GM21786 (cell line): ENCODE data around the gene PARVG.

Experiments used
- ATAC-seq: cut with Tn5 transposase; IDR thresholded peaks from one replicate; pipeline ENCODE4 v1.9.1; 2021; ENCODE audit not compliant: unreplicated experiment

PARVG gene, protein sequence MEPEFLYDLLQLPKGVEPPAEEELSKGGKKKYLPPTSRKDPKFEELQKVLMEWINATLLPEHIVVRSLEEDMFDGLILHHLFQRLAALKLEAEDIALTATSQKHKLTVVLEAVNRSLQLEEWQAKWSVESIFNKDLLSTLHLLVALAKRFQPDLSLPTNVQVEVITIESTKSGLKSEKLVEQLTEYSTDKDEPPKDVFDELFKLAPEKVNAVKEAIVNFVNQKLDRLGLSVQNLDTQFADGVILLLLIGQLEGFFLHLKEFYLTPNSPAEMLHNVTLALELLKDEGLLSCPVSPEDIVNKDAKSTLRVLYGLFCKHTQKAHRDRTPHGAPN

DNA sequence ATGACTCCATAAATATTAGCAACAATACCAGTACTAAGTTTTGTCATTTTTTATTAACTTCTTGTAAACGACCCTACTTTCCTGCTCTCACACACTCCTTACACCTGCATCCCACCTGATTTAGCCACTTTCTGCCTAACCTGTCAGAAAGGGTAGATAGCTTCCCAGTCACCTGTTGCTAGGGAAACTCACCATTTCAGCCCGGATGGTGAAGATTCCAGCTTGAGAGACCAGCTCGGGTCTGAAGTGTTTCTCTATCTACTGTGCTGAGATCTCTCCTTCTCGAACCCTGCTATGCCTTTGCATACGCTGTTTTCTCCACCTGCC, at the start of gene PARVG:
Gene PARVG, plus strand, starts transcription at position 220 of the 327 bp plus-strand sequence. CDS start 2,405 bp downstream, outside the sequence.
- ATAC-seq, result peak; percentile 61

DNA sequence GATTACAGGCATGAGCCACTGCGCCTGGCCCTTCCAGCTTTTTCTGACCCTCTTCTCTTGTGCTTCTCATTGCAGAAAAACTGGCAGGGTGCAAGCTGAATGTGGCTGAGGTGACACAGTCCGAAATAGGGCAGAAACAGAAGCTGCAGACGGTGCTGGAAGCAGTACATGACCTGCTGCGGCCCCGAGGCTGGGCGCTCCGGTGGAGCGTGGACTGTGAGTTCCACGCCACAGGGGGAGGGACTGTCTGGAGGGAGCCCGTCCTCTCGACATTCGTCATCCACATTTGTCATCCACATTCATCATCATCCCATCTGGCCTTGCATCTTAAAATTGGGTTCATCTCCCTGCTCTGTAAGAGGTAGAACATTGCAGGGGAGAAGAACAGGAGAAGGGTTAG, 49.3 kb upstream of the PARVG start:
- ATAC-seq, result no peak

DNA sequence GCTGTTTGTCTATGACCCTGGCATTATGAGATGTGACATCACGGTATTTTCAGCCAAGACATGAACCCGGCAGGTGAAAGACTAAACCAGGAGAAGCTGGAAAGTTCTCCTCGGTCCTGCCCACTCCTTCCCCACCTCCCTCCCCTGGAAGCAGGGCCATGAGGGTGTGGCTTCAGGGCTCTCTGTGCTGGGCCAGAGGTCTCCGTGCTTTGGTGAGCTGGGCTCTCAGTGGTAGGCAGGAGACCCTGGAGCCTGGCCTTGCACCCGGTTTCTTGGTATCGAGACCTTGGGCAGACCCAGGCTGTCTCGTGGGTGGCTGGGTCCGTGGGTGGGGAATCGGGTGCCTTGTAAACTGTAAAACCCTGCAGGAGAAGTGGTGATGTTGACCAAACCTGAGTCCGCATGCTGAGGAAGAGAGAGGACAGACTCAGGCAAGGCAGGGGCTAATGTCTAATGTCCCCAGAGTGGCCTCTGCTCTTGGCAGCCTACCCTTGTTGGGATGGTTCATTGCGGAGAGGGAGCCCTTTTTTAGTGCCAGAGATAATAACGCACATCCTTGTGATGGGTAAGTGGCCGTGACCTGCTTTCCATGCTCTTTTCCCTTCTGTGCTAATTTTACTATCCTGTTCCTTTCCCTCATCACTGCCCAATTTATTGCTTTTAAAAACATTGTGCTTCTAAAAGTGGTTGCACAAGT, 48.6 kb upstream of the PARVG start:
- no peak for ATAC-seq

DNA sequence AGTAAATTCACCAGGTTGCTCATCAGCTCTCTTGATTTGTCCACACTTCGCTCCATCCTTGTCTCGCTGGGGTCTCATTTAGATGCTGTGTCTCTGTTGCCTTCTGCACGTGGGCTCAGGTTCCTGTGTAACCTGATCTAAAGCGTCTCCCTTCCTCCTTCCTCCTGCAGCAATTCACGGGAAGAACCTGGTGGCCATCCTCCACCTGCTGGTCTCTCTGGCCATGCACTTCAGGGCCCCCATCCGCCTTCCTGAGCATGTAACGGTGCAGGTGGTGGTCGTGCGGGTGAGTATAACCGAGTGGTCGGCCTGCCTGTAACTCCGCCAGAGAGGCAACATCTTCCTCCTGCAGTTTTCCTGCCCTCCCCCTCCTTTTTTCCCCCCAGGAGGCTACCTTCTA, 48.0 kb upstream of the PARVG start:
- no peak for ATAC-seq

DNA sequence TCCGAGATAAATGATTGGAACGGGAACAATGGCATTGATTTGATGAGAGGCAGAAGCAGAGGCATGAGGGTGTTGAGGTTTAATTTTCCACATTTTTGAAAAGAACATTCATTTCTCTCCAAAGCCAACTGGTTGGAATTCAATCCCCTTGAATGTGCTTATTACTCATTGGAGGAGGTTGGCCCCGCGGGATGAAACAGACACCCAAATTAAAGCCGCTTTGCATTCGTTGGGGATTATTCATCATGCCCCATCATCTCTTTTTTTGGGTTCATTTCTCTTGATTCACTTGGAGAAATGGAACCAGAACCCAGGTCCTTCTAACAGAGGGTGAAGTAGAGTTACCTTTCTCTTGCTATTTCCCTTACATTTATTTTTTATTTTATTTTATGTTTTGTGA, 47.6 kb upstream of the PARVG start:
- no peak for ATAC-seq

DNA sequence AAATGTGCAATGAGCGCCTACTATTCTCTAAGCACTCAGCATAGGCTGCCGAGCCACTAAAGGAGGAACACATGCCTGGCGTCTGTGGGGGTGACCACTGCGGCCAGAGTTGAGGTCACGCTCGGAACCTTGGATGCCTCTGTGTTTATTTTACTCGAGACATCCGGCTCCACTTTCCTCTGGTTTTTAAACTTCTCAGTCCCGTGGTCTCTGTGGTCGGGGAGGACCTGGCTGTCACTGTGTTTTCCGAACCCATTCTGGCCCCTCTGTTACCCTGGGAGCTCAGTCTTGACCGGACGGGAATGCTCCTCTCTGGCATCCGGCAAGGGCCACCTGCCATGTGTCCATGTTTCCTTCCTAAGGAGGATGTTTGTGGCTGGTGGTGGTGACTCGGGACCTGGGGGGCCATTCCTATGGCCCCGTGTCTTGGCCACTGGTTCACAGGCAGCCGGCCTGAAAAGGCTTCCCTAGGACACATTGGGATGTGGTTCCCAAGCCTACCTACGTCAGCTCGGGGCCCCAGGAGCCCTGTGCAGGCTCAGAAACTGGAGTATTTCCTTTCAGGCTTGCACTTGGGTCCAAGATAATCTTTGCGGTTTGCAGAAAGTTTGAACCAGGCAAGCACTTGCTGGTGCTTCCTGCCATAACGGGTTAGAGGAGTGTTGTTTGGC, 46.7 kb upstream of the PARVG start:
- no peak for ATAC-seq

DNA sequence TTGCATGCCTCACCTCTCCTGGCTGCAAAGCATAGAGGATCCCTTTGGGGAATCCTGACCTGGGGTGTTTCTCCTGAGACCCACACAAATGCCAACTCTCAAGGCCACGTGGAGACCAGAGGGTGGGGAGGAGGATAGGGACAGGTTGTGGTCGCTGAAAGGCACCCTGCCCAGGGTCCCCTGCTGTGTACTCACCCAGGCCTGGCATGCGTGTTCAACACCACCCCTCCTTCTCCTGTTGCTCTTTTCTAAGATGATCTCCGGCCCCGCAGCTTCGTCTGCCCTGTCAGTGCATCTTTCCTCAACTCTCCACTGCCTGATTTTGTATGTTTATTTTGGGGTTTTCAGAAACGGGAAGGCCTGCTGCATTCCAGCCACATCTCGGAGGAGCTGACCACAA, 44.6 kb upstream of the PARVG start:
- ATAC-seq, result no peak

DNA sequence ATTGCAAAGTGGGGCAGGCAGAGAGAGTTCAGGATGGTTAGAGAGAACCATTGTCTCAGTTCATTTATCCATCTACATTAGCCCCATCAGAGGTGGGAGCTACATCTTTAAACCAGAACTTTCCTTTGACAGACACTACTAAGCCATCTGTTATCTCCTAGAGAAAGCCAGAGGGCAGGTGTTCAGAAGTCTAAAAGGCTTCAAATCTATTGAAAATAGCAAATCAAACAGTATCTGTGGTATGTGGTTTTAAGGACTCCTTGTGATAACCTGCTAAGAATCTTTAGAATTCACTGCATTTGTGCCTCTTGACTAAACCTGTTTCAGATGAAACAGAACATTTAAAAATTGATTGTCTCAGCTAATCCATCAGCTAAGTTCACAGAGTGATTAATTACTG, 43.9 kb upstream of the PARVG start:
- no peak for ATAC-seq

DNA sequence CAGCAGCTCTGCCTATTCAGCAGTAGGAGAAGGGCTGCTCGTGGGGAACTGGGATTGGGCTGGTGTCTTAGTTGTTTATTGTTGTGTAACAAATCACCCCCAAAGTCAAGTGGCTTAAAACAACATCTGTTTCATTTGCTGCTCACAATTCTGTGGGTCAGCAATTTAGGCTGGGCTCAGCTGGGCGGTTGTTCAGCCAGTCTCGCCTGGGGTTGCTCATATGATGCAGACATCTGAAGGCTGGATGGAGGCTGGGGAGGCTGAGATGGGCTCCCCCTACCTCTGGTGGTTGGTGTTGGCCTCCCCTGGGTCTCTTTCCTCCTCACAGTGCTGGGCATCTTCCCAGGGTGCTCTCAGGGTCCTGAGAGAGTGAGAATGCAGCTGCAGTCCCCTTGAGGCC, 43.3 kb upstream of the PARVG start:
- ATAC-seq, result no peak

DNA sequence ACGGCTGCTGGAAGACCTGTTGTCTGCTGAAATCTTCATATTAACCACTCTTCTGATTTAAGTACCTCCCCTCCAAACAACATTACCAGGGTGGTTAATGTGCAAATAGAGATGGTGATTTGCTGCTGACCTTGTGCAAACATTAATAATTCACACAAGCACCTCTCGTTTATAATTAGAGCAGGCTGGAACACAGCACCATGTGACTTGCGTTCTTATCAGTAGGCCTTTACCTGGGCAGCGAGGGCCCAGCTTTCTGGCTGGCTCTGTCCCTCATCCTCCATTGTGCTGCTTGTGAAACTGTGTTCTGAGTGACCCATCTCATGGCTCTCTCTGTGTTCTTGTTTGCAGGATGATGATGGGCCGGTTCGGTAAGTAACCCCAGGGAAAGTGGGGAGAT, 41.0 kb upstream of the PARVG start:
- no peak for ATAC-seq

DNA sequence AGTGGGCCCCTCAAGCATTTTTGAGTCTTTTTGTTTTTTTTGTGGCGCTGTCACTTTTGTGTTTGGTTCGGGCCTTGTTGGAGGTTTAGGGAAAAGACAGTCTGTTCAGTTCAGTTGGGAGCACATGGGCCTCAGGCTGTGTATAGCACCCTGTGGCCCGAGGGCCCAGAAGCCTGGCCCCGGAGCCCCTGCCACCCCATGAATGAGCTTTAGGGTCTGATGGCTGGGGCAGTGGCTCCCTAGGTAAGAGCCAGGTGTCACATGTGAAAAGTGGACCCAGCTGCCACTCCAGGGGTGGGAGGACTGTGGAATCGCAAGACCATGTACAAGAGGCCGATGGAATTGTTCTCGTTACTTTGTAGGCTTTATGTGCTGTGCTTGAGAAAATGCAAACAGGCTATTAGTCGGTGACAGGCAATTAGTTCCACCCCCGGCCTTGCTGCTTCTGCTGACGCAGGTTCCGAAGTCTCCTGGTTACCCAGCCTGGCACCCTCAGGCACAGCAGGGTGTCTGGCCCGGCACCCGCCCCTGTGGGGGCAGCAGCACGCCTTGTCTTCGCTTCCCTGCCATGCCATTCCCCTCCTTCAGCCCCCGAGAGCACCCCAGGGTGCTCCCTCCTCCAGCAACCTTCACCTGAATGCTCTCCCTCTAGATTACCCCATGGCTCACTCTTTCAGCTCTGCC, 38.2 kb upstream of the PARVG start:
- no peak for ATAC-seq

DNA sequence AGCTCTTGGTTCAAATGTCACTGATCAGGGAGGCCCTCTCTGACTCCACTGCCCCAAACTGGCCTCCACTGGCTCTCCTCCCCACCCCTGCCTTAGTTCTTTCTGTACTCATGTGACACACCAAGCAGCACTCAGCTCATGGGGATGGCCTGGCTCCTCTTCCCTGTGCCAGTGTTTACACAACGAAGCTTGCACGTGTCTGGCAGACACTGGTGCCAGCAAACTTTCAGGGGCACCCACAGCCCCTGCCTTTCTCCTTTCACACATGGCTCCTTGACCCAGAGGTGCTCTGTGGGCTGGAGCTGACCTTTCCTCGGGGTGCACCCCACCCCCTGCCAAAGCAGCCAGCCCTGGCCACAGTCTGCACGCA, 37.6 kb upstream of the PARVG start:
- no peak for ATAC-seq

DNA sequence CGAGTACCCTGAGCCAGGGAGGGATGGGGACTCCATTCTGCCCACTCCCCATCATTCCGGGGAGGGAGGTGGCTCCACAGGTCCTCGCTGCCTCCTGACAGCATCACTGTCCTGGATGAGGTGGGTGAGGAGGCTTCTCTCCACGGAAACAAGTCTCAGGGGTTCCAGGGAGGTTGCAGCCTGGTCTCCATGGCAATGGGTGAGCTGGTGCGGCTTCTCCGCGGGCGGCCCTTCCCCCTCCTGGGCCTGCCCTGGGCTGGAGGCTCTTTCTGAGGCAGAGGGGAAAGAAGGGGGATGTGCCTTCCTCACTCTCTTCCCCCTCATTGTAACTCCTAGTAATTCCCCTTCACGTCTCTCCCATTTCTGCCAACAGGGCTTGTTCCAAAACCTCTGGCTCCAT, 37.1 kb upstream of the PARVG start:
- no peak for ATAC-seq

DNA sequence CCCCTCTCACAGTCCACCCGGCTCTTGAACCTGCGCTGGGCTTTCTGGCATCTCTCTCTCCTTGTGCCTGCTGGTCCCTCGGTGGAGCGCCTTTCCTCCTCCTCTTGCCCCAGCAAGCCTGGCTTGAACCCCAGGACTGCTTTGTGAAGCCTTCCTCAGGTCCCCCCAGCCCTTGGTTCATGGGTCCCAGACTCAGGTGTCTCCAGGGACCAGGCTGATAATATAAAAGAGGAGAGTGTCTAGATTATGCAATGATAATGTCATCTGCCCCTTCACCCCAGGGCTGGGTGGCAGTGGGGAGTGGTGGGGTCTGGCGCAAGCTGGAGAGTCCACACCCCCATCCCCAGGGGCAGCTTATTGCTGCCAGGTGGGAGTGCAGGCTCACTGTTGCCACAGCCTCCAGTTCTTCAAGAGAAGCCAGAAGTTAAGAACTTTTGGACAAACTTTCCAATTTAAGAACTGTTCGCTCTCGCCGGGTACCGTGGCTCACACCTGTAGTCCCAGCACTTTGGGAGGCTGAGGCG, 36.6 kb upstream of the PARVG start:
- no peak for ATAC-seq

DNA sequence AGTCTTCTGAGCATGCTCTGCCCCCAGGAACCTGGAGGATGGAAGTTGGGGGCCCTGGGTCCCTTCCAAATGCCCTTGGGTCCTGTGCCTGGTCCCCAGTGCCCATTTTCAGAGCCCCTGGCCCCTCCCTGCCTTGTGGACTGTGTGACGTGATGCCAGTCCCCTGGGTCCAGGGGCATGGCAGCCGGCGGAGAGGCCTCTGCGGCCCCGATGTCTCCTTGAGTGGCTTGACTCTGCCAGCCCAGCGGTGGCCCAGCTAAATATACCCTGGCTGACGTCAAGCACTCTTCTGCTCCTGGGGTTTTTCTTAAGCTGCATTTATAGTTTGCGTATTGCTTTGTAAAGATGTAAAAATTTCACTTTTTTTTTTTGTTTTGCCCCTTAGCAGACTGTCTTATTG, 35.2 kb upstream of the PARVG start:
- ATAC-seq, result no peak

DNA sequence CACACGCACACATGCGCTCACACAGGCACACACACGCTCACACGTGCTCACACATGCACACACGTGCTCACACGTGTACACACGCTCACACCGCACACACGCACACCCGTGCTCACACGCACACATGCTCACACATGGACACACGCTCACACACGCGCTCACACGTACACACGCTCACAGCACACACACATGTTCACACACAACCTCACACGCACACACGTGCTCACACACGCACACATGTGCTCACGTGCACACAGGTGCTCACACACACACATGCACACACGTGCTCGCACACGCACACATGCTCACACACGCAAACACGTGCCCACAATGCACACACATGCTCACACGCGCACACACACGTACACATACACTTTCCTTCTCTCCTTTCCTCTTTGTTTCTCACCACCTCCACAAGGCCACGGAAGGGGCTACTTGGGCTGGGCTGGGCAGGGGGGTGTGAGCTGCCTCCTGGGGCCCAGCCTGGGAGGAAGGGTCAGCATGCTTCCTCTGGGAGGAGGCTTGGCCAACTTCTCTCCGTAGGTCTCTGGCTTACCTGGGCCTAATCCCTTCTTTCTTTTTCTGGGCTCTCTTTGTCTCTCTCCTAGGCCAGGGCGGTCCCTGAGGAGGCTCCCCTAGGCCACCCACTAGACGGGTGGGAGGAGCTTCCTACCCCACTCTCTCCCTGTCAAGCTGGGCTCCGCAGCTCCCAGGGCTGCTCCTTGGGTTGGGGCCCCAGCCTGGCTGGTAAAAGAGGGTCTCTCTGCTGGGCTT, 34.5 kb upstream of the PARVG start:
- ATAC-seq, result no peak

DNA sequence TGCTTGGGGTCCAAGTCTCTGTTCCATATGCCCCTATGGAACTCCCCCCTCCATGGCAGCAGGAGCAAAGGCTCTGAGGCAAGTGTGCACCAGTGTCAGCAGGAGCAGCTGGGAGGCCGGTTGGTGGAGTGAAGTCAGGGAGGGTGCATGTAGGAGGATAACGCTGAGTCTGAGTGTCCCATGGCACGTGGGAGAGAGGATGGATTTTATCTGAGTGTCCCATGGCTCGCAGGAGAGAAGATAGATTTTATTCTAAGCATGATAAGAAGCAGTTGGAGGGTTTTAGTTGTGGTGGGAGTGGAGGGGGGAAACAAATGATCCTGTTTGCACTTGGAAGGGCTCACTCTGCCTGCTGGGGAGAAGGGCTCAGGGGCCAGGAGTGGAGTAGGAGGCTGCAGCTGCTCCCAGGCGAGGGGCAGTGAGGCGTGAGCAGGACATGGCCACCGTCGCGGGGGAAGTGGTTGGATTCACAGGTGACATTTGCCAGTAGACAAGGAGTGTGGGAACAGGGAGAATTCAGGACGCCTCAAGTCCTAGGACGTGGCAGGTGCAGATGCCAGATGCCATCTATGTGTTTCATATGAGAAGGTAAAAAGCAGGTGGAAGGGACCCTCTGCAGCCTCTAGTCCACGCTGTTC, 33.6 kb upstream of the PARVG start:
- no peak for ATAC-seq

DNA sequence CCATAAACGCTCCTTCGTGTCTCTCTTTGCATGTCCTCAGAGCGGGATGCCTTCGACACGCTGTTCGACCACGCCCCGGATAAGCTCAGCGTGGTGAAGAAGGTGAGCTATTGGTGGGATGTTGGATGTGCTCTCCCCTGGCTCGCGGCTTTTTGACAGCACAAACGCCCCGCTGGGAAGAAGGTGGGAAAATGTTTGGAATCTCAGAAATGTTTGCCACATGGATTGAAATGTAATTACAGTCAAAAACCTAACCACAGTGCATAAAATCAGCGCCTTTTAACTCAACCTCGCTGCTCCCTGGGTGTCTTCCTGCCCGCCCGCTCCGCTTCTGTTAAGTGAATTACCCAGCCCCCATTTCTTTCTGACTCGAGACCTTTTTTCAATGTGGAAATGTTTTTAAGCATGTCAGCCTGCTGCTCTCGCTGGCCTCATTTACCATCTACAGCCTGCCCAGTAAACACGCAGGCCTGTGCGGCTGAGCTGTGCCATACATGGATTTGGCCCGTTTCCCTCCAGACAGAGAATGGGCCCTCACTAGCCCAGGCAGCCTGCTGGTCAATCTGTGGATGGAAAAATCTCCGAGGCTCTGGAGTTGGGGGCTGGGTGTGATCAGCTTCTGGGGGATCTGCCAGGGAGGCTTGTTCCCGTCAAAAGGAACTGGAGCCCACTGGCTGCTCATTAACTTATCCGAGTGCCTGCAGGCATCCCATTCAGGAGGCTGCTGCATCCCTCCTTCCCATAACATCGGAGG, 32.7 kb upstream of the PARVG start:
- ATAC-seq, result no peak

DNA sequence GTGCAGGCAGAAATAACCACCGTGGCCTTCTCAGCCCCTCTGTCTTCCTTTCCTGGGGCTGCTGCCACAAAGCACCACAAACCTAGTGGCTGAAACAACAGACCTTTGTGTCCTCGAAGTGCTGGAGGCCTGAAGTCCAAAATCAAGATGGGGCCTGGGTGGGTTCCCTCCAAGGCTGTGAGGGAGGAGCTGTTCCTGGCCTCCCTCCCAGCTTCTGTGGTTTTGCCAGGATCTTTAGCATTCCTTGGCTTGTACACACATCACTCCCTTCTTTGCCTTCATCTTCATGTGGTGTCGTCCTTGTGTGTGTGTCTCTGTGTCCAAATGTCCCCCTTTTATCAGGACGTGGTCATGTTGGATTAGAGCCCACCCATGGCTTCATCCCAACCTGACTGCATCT, 29.0 kb upstream of the PARVG start:
- ATAC-seq, result no peak

DNA sequence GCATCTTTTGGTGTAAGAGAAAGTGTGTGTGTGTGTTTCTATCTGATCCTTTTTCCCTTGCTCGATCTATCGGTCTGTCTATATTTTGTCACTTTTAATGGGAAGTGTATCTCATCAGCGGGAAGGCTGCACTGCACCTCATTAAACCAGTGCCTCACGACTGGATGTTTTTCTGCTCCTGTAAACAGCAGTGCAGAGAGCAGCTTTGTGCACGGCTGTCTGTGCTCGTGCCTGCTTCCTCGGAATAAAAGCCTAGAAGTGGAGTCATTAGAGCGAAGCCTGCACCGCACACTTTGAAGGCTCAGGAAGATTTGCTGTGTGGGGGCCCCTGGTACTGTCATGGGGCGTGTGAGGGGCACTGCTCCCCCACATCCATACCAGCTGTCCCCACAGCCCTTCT, 27.0 kb upstream of the PARVG start:
- no peak for ATAC-seq
